Mesodermal cell (in vitro differentiated cells): ENCODE results near the gene PAM16.

Experiments
- H3K27ac ChIP-seq: 2 replicates; pipeline ENCODE4 v1.7.0; 2013; ENCODE audit warnings: mild to moderate bottlenecking, low read depth, low read length, moderate library complexity; ENCODE audit not compliant: severe bottlenecking
- H3K36me3 ChIP-seq: 2 replicates; pipeline ENCODE4 v1.7.1; 2013; ENCODE audit warnings: mild to moderate bottlenecking, low read length, moderate library complexity; ENCODE audit not compliant: control insufficient read depth, insufficient read depth
- H3K4me1 ChIP-seq: one replicate; pipeline ENCODE4 v1.7.1; 2013; ENCODE audit warnings: mild to moderate bottlenecking, low read length; ENCODE audit not compliant: insufficient read depth, control insufficient read depth, poor library complexity, severe bottlenecking
- H3K4me3 ChIP-seq: 2 replicates; pipeline ENCODE4 v1.7.0; 2013; ENCODE audit warnings: low read length, control low read depth, mild to moderate bottlenecking; ENCODE audit not compliant: insufficient read depth, poor library complexity, severe bottlenecking; ENCODE audit errors: extremely low read depth
- H3K9me3 ChIP-seq: 2 replicates; pipeline ENCODE4 v1.7.1; 2013; ENCODE audit warnings: mild to moderate bottlenecking, low read length, moderate library complexity; ENCODE audit not compliant: control insufficient read depth
- WGBS, 2 experiments: methylation state at CpG; one replicate each; pipeline ENCODE4 v1.1.5; 2013; ENCODE audit warnings: missing lambda C conversion rate in 2 of 2; ENCODE audit not compliant: insufficient coverage in 2 of 2; 5-methylcytosine and 5-hydroxymethylcytosine counted together

The PAM16 gene

DNA sequence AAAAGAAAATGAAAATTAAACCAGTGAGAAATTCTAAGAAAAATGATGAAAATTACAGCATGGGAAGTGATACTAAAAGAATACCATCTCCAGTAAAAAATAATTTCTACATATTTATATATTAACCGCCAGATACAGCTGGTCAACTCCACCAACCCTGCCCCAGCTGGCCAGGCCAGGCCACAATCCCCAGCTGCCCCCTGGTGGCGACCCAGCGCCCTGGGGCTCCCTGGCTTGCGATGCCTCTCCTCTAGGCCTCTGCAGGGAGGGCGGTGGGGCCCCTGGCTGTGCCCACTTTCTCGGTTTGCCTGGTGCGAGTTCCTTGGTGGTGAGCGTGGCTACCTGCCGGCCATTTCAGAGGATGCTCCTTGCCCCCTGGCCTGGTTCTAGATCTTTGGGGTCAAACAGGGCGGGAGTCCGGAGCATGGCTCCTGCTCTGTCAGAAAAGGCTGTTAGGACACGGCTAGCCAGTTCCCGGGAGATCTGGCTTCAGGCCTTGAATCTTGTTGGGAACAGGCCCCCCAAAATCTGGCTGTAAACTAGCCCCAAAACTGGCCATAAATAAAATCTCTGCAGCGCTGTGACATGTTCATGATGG lies 20.7 kb downstream of the PAM16 start:
- Histone ChIP-seq H3K4me1 (peaks cover 27% of the 10 kb centered on the region), H3K36me3 (peaks cover 23% of the 10 kb centered on the region), H3K4me3 (no peak overlapping the region), H3K27ac (no peak overlapping the region), H3K9me3 (no peaks in the 10 kb centered on the region)
- WGBS, 2 experiments = 59 to 65% methylated on average over 12 to 13 of the region's 14 CpGs

DNA sequence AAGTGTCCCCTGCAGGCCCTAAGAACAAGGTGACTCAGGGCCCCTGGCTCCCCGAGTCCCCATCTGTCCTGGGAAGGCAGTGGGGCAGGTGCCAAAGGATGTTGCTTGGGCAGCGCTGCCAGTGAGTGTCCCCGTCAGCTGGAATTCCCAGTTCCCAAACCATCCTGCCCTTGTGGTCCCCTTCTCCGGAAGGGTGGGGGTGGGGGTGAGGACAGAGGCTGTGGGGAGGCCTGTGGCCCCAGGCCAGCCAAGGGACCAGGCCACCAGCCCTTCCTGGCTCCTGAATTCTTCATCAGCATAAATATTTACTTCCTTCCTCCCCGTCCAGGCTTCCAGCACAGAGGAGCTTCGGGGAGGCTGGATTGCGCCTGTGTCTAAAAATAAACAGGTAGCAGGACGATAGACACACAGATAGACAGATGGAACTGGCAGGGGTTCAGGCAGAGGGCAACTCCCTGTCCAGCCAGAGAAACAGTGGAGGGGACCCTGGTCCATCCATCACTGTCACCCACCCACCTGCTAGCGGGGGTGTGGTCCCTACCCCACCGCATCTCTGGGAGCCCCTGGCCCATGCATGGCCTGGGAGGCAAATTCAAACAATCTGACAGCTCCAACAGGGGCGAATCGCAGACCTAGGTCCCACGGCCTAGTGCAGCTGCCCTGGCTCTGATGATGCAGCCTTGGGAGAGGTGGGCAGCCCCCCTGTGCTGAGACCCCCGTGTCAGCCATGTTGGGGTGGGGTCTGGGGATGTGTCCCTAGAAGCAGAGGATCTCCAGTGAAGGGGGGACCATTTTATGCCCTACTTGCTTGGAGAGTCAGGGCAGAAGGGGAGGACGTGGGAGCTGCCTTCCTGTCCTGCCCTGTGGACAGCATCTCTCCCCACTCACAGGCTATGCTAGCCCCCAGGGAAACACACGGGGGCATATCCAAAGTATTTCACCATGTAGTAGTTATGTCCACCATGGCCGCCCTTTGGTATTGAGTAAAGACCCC lies 22.0 kb downstream of the PAM16 start:
- Histone ChIP-seq H3K27ac (peak overlapping the region; percentile 79), H3K4me1 (peaks cover 32% of the 10 kb centered on the region), H3K4me3 (no peak overlapping the region), H3K36me3 (peaks cover 13% of the 10 kb centered on the region), H3K9me3 (no peaks in the 10 kb centered on the region)
- 85 to 86% methylated on average over 11 to 12 of the region's 17 CpGs for WGBS, 2 experiments

DNA sequence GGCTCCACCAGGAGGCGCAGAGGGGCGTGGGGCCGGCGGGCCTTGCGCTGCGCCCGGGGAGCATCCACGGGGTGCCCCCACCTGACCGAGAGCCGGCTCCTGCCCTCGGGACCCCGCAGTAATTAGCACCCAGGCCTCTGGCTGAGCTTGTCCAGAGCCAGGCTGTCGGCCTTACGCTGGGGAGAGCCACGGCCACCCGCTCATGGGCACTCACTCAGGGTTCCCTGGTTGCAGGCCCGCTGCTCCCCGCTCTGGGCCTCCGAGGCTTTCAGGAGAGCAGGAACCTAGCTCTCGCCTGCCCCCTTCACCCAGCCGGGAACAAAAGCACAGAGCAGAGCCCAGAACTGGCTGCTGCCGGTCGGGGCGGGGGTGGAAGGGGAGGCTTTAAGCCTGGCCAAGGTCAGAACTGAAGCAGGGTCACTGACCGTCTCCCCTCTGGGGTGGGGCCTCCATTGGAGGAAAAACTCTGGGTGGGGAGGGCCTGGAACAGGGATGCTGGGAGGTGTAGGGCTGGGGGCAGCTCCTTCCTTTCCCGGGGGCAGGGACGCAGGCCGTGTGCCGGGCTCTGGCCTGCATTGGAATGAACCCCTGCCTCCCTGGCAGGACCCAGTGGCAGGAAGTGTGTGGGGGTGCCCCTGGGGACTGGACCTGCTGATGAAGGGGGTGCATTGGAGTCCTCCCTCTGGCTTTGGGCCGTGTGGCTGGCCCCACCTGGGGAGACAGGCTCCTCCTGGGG lies 22.9 kb downstream of the PAM16 start:
- 8 to 12% methylated on average over 25 of the region's 30 CpGs for WGBS, 2 experiments
- Histone ChIP-seq H3K9me3 (no peaks in the 10 kb centered on the region), H3K4me1 (peaks cover 40% of the 10 kb centered on the region), H3K27ac (peak overlapping the region; percentile 79), H3K36me3 (peaks cover 8% of the 10 kb centered on the region), H3K4me3 (peak overlapping the region; percentile 30)

DNA sequence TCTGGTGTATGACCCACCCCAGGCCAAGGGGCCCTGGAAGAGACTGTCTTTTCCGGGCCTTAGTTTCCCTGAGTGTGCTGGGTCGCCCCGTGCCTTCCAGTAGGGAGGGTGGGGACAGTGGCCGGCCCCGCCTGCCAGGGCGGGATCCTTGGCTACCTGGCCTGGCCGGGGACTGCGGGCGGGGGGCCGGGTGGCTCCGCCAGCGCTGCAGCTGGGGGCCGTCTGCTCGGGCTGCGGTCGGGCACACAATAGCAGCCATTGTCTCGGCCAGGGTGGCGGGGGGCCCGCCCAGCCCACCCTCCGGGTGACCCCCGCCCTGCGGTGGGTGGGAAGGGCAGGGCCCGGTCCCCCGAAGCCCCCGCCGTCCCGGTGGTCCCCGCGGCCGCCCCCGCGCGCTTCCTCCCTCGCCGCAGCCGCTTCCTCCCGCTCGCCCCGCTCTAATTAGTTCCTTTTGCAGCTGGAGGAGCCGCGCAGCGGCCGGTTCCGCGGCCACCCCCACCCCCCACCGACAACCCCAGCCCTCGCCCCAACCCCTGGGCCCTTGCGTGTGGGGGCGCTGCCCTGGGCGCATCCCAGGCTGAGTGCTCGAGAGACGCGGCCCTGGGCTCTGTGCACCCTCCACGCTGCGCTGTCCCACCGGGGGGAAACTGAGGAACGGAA lies 23.6 kb downstream of the PAM16 start:
- 12 to 16% methylated on average over 29 to 30 of the region's 57 CpGs for WGBS, 2 experiments
- H3K9me3 ChIP-seq = no peaks in the 10 kb centered on the region
- peak overlapping the region; percentile 30 for H3K4me3 ChIP-seq
- H3K27ac ChIP-seq = peak overlapping the region; percentile 79
- peaks cover 1% of the 10 kb centered on the region for H3K36me3 ChIP-seq
- peaks cover 43% of the 10 kb centered on the region for H3K4me1 ChIP-seq

DNA sequence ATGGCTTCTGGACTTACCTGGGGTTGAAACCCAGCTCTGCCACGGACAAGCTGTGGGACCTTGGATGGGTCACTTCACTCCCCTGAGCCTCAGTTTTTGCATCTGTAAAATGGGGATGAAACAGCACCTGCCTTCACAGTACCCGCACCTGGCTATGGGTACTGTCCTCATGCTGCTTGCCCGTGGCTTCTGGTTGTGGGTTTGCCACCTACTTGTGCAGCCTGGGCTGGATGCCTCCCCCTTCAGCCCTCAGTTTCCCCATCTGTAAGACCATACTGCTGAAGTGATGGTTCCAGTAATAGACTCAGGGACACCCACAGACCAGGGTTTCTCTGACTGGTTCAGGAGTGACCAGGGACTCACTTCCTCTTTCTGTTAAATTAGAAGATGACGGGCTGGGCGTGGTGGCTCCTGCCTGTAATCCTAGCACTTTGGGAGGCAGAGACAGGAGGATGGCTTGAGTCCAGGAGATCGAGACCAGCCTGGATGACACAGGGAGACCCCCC lies 25.8 kb downstream of the PAM16 start:
- Histone ChIP-seq H3K27ac (no peak overlapping the region), H3K4me1 (peaks cover 50% of the 10 kb centered on the region), H3K9me3 (no peaks in the 10 kb centered on the region), H3K4me3 (no peak overlapping the region), H3K36me3 (no peaks in the 10 kb centered on the region)
- 93 to 98% methylated on average over 3 to 4 of the region's 6 CpGs for WGBS, 2 experiments

DNA sequence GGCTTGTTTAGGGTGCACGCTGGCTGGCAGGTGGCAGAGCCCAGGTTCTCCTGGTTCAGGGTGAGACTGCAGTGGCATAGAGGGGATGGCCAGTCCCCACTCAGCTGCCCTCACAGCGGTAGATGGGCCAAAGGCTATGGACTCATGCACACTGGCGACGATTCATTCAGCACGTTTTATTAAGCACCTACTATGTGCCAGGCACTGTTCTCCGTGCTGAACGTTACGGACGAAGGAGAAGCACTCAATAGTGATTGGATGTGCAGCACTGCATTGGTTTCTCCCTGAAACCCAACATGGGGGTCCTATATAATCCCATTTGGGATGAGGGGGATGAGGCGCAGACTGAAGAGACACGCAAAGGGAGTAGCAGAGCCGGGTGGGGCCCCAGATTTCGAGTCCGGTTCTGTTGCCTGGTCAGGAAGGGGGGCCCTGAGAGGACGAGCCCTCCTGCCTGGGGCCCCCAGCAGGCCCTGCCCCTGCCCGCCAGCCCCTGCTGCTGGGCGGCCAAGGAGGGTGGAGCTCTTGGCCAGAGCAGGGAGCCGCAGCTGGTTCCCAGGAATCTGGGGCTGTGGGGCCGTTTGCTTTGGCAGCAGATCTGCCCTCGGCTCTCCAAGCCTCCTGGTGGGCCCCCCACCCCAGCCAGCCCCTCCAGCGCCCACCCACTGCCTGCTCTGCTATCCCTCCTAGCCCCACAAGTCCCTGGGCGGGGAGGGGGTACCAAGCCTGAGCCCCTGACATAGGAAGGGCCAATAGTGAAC lies 26.4 kb downstream of the PAM16 start:
- Histone ChIP-seq H3K4me3 (no peak overlapping the region), H3K27ac (peak overlapping the region; percentile 33), H3K9me3 (no peaks in the 10 kb centered on the region), H3K36me3 (no peaks in the 10 kb centered on the region), H3K4me1 (peaks cover 53% of the 10 kb centered on the region)
- WGBS, 2 experiments = 93 to 94% methylated on average over 17 to 21 of the region's 22 CpGs

DNA sequence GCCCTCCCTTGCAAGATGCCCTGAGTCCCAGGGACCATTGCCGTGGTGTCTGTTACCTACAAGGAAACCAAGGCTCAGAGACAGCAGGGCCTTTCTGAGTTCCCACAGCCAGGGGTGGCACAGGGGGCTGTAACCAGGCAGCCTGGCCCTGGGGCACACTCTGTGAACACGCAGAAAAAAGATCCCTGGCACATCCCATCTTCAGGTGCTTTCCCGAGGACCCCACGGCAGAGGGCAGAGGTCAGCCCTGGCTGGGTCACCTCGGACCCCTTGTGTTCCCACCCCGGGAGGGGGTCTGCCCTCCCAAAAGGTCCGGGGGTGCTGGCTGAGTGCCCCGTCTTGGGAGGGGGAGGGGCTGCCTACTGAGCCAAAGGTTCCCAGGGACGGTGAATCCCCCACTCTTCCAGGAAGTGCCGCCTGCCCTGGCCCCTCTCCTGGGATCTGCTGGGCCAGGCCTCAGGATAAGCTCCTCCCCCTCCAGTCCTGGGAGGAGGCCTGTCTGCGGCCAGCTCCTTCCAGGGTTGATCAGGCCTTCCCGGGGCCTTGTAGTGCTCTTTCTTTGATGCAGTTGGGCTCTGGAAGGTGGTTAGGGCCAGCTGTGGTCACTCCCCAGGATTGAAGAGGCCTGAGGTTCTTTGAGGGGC lies 27.2 kb downstream of the PAM16 start:
- WGBS, 2 experiments = 37 to 42% methylated on average over 8 of the region's 12 CpGs
- H3K4me1 ChIP-seq = peaks cover 53% of the 10 kb centered on the region
- no peaks in the 10 kb centered on the region for H3K9me3 ChIP-seq
- no peaks in the 10 kb centered on the region for H3K36me3 ChIP-seq
- H3K4me3 ChIP-seq = no peak overlapping the region
- peak overlapping the region; percentile 33 for H3K27ac ChIP-seq

DNA sequence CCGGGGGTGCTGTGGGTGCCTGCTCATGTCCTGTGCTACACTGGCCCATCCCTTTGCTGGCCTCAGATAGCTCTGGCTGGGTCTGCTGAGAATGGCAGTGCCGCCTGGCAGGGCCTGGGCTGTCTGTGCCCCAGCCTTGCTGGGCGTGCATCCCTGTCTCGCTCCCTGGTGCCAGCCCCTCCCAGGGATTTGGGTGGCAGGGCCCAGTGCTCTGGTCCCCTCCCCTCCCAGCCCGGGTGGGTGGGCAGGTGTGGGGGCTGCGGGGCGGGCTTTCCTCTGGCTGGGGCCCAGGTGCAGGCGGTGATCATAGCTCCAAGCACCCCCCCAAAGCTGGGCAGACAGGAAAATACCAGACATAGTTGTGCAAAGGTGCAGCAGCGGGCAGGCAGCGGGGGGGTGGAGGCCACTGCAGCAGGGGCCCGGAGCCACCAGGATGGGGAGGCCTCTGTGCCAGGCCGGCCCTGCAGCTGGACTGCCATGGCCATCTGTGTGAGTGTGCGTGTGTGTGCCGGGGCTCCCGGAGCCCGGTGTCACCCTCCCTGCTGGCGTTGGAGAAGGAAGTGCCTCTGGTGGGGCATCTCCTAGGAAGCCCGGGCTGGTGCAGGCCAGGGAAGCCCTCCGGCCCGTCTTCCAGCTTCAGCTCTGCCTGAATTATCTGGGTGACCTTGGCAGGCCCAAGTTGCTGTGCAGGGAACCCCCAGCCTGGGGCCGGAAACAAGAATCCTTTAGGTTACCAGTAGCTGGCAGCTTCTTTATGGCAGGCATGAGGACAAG lies 27.9 kb downstream of the PAM16 start:
- H3K36me3 ChIP-seq = no peaks in the 10 kb centered on the region
- H3K9me3 ChIP-seq = no peaks in the 10 kb centered on the region
- 88 to 89% methylated on average over 15 to 17 of the region's 21 CpGs for WGBS, 2 experiments
- peak overlapping the region; percentile 33 for H3K27ac ChIP-seq
- no peak overlapping the region for H3K4me3 ChIP-seq
- peaks cover 53% of the 10 kb centered on the region for H3K4me1 ChIP-seq
